ENCODE results near the gene C20orf96. TPM values are rescaled to one million over a fixed set of nuclear protein-coding genes. Genes with fewer than 3 reads are reported as not detected.

C20orf96 gene
- total RNA-seq, 1 donor from 2014 or later = 0.79 TPM

- Histone ChIP-seq H3K36me3 (ENCODE audit: control insufficient read depth, insufficient read depth, low read length) (peaks cover 3% of the 10 kb centered on the region), H3K4me3 (ENCODE audit: low read depth, low read length) (peak overlapping the region; percentile 91), H3K27me3 (ENCODE audit: control insufficient read depth, insufficient read depth, low read length) (no peaks in the 10 kb centered on the region)
- DNase-seq (ENCODE audit: low read depth) = no peak
- FAIRE-seq = no peak
- TF ChIP-seq CTCF (IDR thresholded peaks at IDR 0.05; ENCODE audit: insufficient read depth, low read length, severe bottlenecking) = no peak
These were observed 8.3 kb upstream of the C20orf96 start for GRCh38 chr20:298776-299391.

- H3K36me3 ChIP-seq (ENCODE audit: control insufficient read depth, insufficient read depth, low read length) = peaks cover 3% of the 10 kb centered on the region
- DNase-seq (ENCODE audit: low read depth) = peak; percentile 49
- no peak for TF ChIP-seq CTCF (IDR thresholded peaks at IDR 0.05; ENCODE audit: insufficient read depth, low read length, severe bottlenecking)
- H3K4me3 ChIP-seq (ENCODE audit: low read depth, low read length) = peak overlapping the region; percentile 91
- no peak for FAIRE-seq
- no peaks in the 10 kb centered on the region for H3K27me3 ChIP-seq (ENCODE audit: control insufficient read depth, insufficient read depth, low read length)
These were observed 7.6 kb upstream of the C20orf96 start for GRCh38 chr20:297925-298775.

GRCh38 chr20:297098-297924, 6.8 kb upstream of the C20orf96 start, which contains the start of gene ZCCHC3:
Gene ZCCHC3 (plus strand): TSS chr20:297570. CDS start chr20:297587, 17 bp downstream.
- DNase-seq (ENCODE audit: low read depth) (peak; percentile 73), FAIRE-seq (no peak)
- peak within 1 kb of the TSS; percentile 91 for H3K4me3 ChIP-seq (ENCODE audit: low read depth, low read length)
- no peaks in the 10 kb centered on the region for H3K27me3 ChIP-seq (ENCODE audit: control insufficient read depth, insufficient read depth, low read length)
- TF ChIP-seq CTCF (IDR thresholded peaks at IDR 0.05; ENCODE audit: insufficient read depth, low read length, severe bottlenecking) = no peak
- peaks cover 3% of the 10 kb centered on the region for H3K36me3 ChIP-seq (ENCODE audit: control insufficient read depth, insufficient read depth, low read length)

- H3K36me3 ChIP-seq (ENCODE audit: control insufficient read depth, insufficient read depth, low read length) = peaks cover 3% of the 10 kb centered on the region
- no peak overlapping the region for H3K4me3 ChIP-seq (ENCODE audit: low read depth, low read length)
- DNase-seq (ENCODE audit: low read depth) (no peak), FAIRE-seq (no peak)
- TF ChIP-seq CTCF (IDR thresholded peaks at IDR 0.05; ENCODE audit: insufficient read depth, low read length, severe bottlenecking) = no peak
- no peaks in the 10 kb centered on the region for H3K27me3 ChIP-seq (ENCODE audit: control insufficient read depth, insufficient read depth, low read length)
These were observed 5.3 kb upstream of the C20orf96 start for GRCh38 chr20:295804-296203.

- no peak for TF ChIP-seq CTCF (IDR thresholded peaks at IDR 0.05; ENCODE audit: insufficient read depth, low read length, severe bottlenecking)
- DNase-seq (ENCODE audit: low read depth) (no peak), FAIRE-seq (no peak)
- H3K27me3 ChIP-seq (ENCODE audit: control insufficient read depth, insufficient read depth, low read length) = no peaks in the 10 kb centered on the region
- no peak overlapping the region for H3K4me3 ChIP-seq (ENCODE audit: low read depth, low read length)
- peaks cover under 1% of the 10 kb centered on the region for H3K36me3 ChIP-seq (ENCODE audit: control insufficient read depth, insufficient read depth, low read length)
These were observed 4.1 kb upstream of the C20orf96 start for GRCh38 chr20:294602-295001.
